Lower leg skin (tissue), 3 donors: ENCODE results near the gene TMEM135.

Experiments used
- CTCF ChIP-seq, 3 donors: fragments of 450-650 bp; IDR thresholded peaks; one replicate each; pipeline ENCODE4 v1.5.1; 2016; ENCODE audit warnings: antibody characterized with exemption in 3 of 3, mild to moderate bottlenecking in 3 of 3, moderate library complexity in 2 of 3
- POLR2A ChIP-seq, 2 donors: fragments of 450-650 bp; IDR thresholded peaks; one replicate each; pipeline ENCODE4 v1.6.1; 2016 to 2017; ENCODE audit warnings: antibody characterized with exemption in 2 of 2, mild to moderate bottlenecking in 1 of 2, moderate library complexity in 1 of 2

GRCh38 chr11:87368858-87369480 lies 331.2 kb downstream of the TMEM135 start:
- no peak for TF ChIP-seq CTCF (IDR thresholded peaks at IDR 0.05)
- TF ChIP-seq POLR2A (IDR thresholded peaks at IDR 0.05) = no peak
